Right lobe of liver (tissue), 4 donors: Measurements from ENCODE around the gene SFI1.

Experiments
- POLR2A ChIP-seq: fragments of 450-650 bp; IDR thresholded peaks from one replicate; pipeline ENCODE4 v1.6.1; 2017; ENCODE audit warnings: antibody characterized with exemption, mild to moderate bottlenecking
- TF ChIP-seq, protein P1 (sequence below), 4 donors: fragments of 200-600 bp in 3 of 4; fragments of 450-650 bp in 1 of 4; IDR thresholded peaks; one replicate each; pipeline versions ENCODE4 v1.5.1 to v1.8.0; 2016 to 2022; ENCODE audit warnings: antibody characterized with exemption in 4 of 4, mild to moderate bottlenecking in 2 of 4
- donor health status: DM: no; HTN: no; CAD: no.
- donor health status: DM: no; HTN: no; CAD: no.
- donor health status: DM: no; HTN: yes; CAD: no.

DNA sequence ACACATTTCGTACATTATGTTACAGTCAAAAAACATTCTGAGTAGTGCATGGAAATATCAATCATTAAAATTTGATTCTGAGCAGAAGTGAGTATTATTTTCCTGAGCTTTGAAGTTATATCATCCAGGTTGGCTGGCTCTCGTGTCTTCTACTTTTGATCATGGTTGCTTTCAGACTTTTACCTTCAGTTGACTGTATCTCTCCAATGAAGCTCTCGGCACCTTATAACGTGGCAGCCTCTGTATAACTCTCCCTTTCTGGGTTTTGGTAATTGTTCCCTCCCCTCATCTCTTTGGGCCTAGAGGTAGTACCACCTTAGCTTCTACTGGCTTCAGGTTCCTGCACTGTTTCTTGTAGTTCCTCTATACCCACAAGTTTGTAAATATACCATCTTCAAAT lies 12.2 kb downstream of the SFI1 start:
- TF ChIP-seq, protein P1, sequence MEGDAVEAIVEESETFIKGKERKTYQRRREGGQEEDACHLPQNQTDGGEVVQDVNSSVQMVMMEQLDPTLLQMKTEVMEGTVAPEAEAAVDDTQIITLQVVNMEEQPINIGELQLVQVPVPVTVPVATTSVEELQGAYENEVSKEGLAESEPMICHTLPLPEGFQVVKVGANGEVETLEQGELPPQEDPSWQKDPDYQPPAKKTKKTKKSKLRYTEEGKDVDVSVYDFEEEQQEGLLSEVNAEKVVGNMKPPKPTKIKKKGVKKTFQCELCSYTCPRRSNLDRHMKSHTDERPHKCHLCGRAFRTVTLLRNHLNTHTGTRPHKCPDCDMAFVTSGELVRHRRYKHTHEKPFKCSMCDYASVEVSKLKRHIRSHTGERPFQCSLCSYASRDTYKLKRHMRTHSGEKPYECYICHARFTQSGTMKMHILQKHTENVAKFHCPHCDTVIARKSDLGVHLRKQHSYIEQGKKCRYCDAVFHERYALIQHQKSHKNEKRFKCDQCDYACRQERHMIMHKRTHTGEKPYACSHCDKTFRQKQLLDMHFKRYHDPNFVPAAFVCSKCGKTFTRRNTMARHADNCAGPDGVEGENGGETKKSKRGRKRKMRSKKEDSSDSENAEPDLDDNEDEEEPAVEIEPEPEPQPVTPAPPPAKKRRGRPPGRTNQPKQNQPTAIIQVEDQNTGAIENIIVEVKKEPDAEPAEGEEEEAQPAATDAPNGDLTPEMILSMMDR (IDR thresholded peaks at IDR 0.05): no peak
- TF ChIP-seq POLR2A: no peak
